DND-41 (cell line): ENCODE results near the gene LIMS2.

Experiments used
- ATAC-seq: fragments of 200-7000 bp; cut with Tn5 transposase; 3 replicates; pipeline ENCODE4 v1.9.1; 2021; ENCODE audit warnings: low read depth; ENCODE audit not compliant: insufficient read depth
- DNase-seq: peaks from one replicate; pipeline ENCODE4 v3.0.0-alpha.2; 2020
- H2AFZ ChIP-seq: 2 replicates; pipeline ENCODE4 v1.6.0; 2012; ENCODE audit warnings: low read depth, low read length
- H3K27ac ChIP-seq: 2 replicates; pipeline ENCODE4 v1.5.1; 2012; ENCODE audit warnings: low read length, inconsistent platforms
- H3K27me3 ChIP-seq: fragments of 200-600 bp; sonication (generic); 2 replicates; pipeline ENCODE4 v1.6.0; 2012; ENCODE audit warnings: low read length, mild to moderate bottlenecking, inconsistent platforms; ENCODE audit not compliant: insufficient read depth, poor library complexity
- H3K36me3 ChIP-seq: 2 replicates; pipeline ENCODE4 v1.5.1; 2012; ENCODE audit warnings: low read length, inconsistent platforms; ENCODE audit not compliant: insufficient read depth
- H3K4me1 ChIP-seq: 2 replicates; pipeline ENCODE4 v1.5.1; 2012; ENCODE audit warnings: mild to moderate bottlenecking, low read length; ENCODE audit not compliant: insufficient read depth
- H3K4me2 ChIP-seq: 2 replicates; pipeline ENCODE4 v1.6.0; 2012; ENCODE audit warnings: mild to moderate bottlenecking, moderate library complexity, low read length, inconsistent platforms; ENCODE audit not compliant: insufficient read depth
- H3K4me3 ChIP-seq, 2 experiments: fragments of 200-600 bp in 1 of 2; shearing (Covaris generic) in 1 of 2; 2 replicates each; pipeline ENCODE4 v1.5.1; 2012 to 2016; ENCODE audit warnings: inconsistent platforms in 2 of 2, low read length in 2 of 2, mild to moderate bottlenecking in 2 of 2, low read depth in 1 of 2, moderate library complexity in 1 of 2
- H3K79me2 ChIP-seq: 2 replicates; pipeline ENCODE4 v1.6.0; 2012; ENCODE audit warnings: low read length, inconsistent platforms; ENCODE audit not compliant: insufficient read depth
- H3K9ac ChIP-seq: 2 replicates; pipeline ENCODE4 v1.6.0; 2012; ENCODE audit warnings: low read depth, mild to moderate bottlenecking, inconsistent platforms, low read length, moderate library complexity
- H3K9me3 ChIP-seq: 2 replicates; pipeline ENCODE4 v1.5.1; 2012; ENCODE audit warnings: low read length, moderate library complexity, mild to moderate bottlenecking, inconsistent platforms; ENCODE audit not compliant: insufficient read depth, severe bottlenecking
- H4K20me1 ChIP-seq: 2 replicates; pipeline ENCODE4 v1.6.0; 2012; ENCODE audit warnings: low read length; ENCODE audit not compliant: insufficient read depth
- CTCF ChIP-seq: IDR thresholded peaks from 2 replicates; pipeline ENCODE4 v1.5.1; 2012; ENCODE audit warnings: borderline replicate concordance, low read length, moderate library complexity, mild to moderate bottlenecking; ENCODE audit not compliant: poor library complexity, severe bottlenecking; ENCODE audit errors: extremely low read depth
- EZH2 ChIP-seq: IDR thresholded peaks from 3 replicates; pipeline ENCODE4 v1.6.1; 2012; ENCODE audit warnings: borderline replicate concordance, low read depth, mild to moderate bottlenecking, moderate library complexity, low read length, inconsistent platforms; ENCODE audit not compliant: severe bottlenecking

The LIMS2 gene

GRCh38 chr2:127658146-127658545 lies 17.2 kb downstream of the LIMS2 start:
- ATAC-seq = no peak
- H3K27me3 ChIP-seq = no peaks in the 10 kb centered on the region
- H3K4me3 ChIP-seq = no peak overlapping the region
- H3K27ac ChIP-seq = no peak overlapping the region
- H3K4me2 ChIP-seq = no peak overlapping the region
- TF ChIP-seq CTCF = no peak
- no peaks in the 10 kb centered on the region for H4K20me1 ChIP-seq
- no peak overlapping the region for H3K9ac ChIP-seq
- no peaks in the 10 kb centered on the region for H3K79me2 ChIP-seq
- H2AFZ ChIP-seq = no peak overlapping the region
- H3K4me1 ChIP-seq = peaks cover 12% of the 10 kb centered on the region
- no peaks in the 10 kb centered on the region for H3K9me3 ChIP-seq
- DNase-seq = no peak
- no peaks in the 10 kb centered on the region for H3K36me3 ChIP-seq

- peaks cover 19% of the 10 kb centered on the region for H3K4me1 ChIP-seq
- no peaks in the 10 kb centered on the region for H3K79me2 ChIP-seq
- H2AFZ ChIP-seq = no peak overlapping the region
- DNase-seq (no peak), ATAC-seq (no peak)
- no peak overlapping the region for H3K9ac ChIP-seq
- H3K27ac ChIP-seq = no peak overlapping the region
- no peaks in the 10 kb centered on the region for H3K9me3 ChIP-seq
- H3K4me2 ChIP-seq = no peak overlapping the region
- H3K4me3 ChIP-seq = no peak overlapping the region
- H3K36me3 ChIP-seq = no peaks in the 10 kb centered on the region
- H4K20me1 ChIP-seq = no peaks in the 10 kb centered on the region
- TF ChIP-seq EZH2 (no peak), CTCF (no peak)
- H3K27me3 ChIP-seq = no peaks in the 10 kb centered on the region
Measured at GRCh38 chr2:127657232-127657595, 18.1 kb downstream of the LIMS2 start.

GRCh38 chr2:127656569-127657231 lies 18.6 kb downstream of the LIMS2 start:
- no peak for TF ChIP-seq CTCF
- TF ChIP-seq EZH2 = no peak
- no peak for ATAC-seq
- H4K20me1 ChIP-seq = no peaks in the 10 kb centered on the region
- no peak overlapping the region for H2AFZ ChIP-seq
- H3K9ac ChIP-seq = no peak overlapping the region
- H3K9me3 ChIP-seq = no peaks in the 10 kb centered on the region
- no peaks in the 10 kb centered on the region for H3K36me3 ChIP-seq
- no peak overlapping the region for H3K27ac ChIP-seq
- H3K4me2 ChIP-seq = no peak overlapping the region
- no peak for DNase-seq
- H3K4me3 ChIP-seq = no peak overlapping the region
- peaks cover 22% of the 10 kb centered on the region for H3K4me1 ChIP-seq
- H3K79me2 ChIP-seq = no peaks in the 10 kb centered on the region
- no peaks in the 10 kb centered on the region for H3K27me3 ChIP-seq
